DND-41 (cell line): ENCODE data around the gene PLIN4.

Experiments
- EZH2 ChIP-seq: IDR thresholded peaks from 3 replicates; pipeline ENCODE4 v1.6.1; 2012; ENCODE audit warnings: borderline replicate concordance, low read depth, mild to moderate bottlenecking, moderate library complexity, low read length, inconsistent platforms; ENCODE audit not compliant: severe bottlenecking
- TF ChIP-seq, protein P1 (sequence below): IDR thresholded peaks from 2 replicates; pipeline ENCODE4 v1.5.1; 2012; ENCODE audit warnings: borderline replicate concordance, low read length, moderate library complexity, mild to moderate bottlenecking; ENCODE audit not compliant: poor library complexity, severe bottlenecking; ENCODE audit errors: extremely low read depth

DNA sequence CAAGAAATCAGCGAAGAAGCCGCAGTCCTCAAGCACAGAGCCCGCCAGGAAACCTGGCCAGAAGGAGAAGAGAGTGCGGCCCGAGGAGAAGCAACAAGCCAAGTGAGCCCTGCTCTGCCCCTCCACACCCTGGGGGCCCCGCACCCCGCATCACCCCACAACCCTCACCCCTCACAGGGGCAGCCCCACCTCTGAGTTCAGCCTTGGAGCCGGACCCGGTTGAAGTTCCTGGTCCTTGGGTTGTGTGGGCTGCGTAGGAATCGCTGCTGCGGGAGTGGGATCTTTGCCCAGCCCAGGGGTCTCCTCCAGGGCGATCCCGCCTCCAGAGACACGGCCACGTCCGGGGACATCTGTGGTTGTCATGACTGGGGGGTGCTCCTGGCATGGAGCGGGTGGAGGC lies 22.0 kb downstream of the PLIN4 start:
- TF ChIP-seq, protein P1, sequence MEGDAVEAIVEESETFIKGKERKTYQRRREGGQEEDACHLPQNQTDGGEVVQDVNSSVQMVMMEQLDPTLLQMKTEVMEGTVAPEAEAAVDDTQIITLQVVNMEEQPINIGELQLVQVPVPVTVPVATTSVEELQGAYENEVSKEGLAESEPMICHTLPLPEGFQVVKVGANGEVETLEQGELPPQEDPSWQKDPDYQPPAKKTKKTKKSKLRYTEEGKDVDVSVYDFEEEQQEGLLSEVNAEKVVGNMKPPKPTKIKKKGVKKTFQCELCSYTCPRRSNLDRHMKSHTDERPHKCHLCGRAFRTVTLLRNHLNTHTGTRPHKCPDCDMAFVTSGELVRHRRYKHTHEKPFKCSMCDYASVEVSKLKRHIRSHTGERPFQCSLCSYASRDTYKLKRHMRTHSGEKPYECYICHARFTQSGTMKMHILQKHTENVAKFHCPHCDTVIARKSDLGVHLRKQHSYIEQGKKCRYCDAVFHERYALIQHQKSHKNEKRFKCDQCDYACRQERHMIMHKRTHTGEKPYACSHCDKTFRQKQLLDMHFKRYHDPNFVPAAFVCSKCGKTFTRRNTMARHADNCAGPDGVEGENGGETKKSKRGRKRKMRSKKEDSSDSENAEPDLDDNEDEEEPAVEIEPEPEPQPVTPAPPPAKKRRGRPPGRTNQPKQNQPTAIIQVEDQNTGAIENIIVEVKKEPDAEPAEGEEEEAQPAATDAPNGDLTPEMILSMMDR, result no peak
- TF ChIP-seq EZH2, result no peak
